ENCODE data around the gene CFAP100.

The CFAP100 gene

DNA sequence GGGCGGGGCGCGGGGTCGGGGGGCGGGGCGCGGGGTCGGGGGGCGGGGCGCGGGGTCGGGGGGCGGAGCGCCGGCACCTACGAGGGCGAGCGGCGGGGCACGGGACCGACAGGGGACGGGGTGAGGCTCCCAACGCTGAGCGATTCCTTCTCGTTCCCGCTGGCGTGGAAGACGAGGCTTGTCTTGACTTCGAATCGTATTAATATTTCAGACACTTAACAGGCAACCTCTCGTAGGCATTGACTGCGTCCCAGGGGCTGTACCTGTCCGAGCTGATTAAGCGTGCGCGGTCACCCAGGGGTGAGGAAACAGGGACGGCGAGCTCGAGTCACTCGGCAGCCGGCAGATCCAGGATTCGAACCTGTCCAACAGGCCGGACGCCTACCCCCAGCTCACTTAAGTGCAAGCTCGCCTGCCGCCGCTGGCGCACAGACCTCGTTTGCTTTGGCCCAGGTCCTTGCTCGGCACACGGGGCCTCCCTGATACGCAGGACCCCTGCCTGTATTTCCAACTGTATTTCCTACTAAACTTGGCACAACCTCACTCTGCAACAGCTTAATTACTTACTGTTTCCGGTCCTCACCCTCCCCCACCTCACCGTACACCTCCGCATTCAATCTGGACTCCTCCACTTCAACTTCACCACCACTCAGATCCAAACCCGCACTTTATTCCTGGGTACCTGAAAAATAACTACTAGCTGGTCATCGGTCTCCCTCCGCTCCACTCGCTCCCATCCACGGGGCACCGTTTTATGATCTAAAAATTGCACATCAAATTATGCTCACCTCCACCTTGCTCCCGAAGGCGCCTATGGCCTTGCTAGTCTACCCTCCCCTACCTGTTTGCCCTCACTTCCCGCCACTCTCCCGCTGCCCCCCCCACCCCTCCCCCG lies 81.7 kb downstream of the CFAP100 start:
- TF ChIP-seq, protein P1, sequence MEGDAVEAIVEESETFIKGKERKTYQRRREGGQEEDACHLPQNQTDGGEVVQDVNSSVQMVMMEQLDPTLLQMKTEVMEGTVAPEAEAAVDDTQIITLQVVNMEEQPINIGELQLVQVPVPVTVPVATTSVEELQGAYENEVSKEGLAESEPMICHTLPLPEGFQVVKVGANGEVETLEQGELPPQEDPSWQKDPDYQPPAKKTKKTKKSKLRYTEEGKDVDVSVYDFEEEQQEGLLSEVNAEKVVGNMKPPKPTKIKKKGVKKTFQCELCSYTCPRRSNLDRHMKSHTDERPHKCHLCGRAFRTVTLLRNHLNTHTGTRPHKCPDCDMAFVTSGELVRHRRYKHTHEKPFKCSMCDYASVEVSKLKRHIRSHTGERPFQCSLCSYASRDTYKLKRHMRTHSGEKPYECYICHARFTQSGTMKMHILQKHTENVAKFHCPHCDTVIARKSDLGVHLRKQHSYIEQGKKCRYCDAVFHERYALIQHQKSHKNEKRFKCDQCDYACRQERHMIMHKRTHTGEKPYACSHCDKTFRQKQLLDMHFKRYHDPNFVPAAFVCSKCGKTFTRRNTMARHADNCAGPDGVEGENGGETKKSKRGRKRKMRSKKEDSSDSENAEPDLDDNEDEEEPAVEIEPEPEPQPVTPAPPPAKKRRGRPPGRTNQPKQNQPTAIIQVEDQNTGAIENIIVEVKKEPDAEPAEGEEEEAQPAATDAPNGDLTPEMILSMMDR (IDR thresholded peaks at IDR 0.05; ENCODE audit: insufficient read depth, missing control alignments): no peak
- FAIRE-seq (no peak), DNase-seq (ENCODE audit: insufficient read length, low spot score) (peak; percentile 78)

DNA sequence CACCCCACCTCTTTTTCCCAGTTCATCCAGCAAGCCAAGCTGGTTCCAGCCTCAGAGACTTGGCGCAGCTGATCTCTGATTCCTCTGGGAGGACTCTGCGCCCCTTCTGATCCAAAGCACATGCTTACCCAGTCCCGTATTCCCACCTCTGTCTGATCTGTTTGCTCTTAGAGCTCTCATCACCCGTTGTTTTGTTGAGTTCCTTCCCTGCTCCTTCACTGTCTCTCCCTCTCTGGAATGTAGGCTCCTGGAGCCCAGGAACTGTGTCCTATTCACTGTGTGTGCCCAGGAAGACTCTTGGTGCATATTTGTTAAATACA lies 82.3 kb downstream of the CFAP100 start:
- DNase-seq (ENCODE audit: insufficient read length, low spot score) (no peak), FAIRE-seq (no peak)
- TF ChIP-seq, protein P1 (IDR thresholded peaks at IDR 0.05; ENCODE audit: insufficient read depth, missing control alignments): no peak

DNA sequence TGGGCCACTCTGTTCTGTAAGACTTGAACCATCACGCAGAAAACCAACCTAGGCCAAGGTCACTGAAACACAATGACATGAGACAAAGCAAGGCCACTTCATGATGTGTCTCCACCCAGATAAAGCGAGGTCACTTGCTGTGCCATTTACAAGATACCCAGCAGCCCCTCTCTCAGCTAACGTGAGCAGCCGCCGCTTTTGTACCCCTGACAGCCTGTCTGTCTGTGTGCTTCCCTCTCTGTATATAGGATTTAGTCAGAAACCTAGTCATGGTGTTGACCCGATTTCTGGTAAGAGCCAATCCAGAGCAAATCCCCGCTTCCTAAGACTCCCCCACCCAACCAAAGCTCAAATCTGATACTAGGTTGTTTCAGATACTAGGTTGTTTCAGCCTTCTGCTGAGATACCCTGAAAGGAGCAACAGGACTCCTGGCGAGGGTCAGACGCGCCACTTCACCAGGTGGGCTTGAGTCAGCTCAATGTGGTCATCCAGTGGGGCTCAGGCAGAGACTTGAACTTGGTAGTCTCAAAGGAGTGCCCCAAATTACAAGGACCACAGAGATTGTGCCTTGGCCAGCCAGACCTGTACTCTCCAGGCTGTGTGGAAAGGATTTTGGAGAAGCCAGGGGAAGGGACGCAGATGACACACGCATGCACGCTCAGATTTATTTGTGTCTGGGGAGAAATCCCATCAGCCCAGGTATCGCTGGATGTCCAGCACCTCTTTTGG lies 84.0 kb downstream of the CFAP100 start:
- no peak for DNase-seq (ENCODE audit: insufficient read length, low spot score)
- no peak for FAIRE-seq
- TF ChIP-seq, protein P1 (IDR thresholded peaks at IDR 0.05; ENCODE audit: insufficient read depth, missing control alignments): no peak

DNA sequence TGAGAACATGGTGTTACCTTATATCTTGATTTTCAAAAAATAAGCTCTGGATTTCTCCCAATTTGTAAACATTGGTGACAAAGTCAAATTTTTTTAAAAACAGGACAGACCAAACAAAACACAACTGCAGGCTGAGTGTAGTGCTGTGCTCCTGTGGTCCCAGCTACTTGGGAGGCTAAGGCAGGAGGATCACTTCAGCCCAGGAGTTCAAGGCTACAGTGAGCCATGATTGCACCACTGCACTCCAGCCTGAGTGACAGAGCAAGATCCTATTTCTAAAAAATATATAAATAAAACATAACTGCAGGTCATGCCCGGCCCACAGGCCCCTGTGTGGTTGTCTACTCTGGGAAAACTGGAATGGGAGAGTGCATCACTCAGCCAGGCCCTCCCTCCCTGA lies 84.9 kb downstream of the CFAP100 start:
- no peak for DNase-seq (ENCODE audit: insufficient read length, low spot score)
- TF ChIP-seq, protein P1 (IDR thresholded peaks at IDR 0.05; ENCODE audit: insufficient read depth, missing control alignments): no peak
- FAIRE-seq: no peak

DNA sequence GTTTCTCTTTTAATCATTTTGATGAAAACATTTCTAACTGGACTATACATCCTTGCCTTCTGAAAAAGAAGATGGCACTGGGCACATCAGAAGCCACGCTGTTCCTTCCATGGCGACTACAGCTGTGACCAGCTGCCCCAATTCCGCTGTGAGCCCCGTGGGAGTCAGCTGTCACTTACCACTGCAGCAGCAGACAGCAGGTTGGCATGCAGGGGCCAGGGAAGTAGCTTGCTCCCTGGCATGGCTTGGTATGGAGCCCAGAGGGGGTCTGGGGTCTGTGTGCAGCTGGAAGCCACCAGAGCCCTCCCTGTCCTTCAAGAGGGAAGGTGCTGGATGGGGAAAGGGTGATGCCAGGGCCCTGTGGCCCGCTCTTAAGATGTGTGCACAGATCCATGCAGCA lies 85.5 kb downstream of the CFAP100 start:
- DNase-seq (ENCODE audit: insufficient read length, low spot score) (no peak), FAIRE-seq (no peak)
- TF ChIP-seq, protein P1 (IDR thresholded peaks at IDR 0.05; ENCODE audit: insufficient read depth, missing control alignments): no peak

DNA sequence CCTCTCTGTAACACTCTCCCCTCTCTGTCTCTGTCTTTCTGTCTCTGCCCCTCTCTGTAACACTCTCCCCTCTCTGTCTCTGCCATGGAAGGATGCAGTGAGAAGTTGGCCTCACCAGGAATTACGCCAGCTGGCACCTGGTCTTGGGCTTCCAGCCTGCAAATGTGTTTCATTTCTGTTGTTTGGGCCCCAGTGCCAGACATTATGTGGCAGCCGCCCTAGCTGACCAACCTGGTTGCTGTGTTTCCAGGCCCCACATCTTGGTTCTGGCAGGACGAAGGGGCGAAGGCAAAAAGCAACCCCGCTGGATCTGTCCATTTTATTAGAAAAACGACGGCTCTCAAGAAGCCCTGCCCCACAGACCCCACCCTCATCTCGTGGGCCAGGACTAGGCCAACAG lies 86.2 kb downstream of the CFAP100 start:
- TF ChIP-seq, protein P1 (IDR thresholded peaks at IDR 0.05; ENCODE audit: insufficient read depth, missing control alignments): no peak
- no peak for DNase-seq (ENCODE audit: insufficient read length, low spot score)
- FAIRE-seq: no peak

All from D721Med (cell line).